Heart right ventricle (tissue), 16 donors: Measurements from ENCODE around the gene OCIAD1. TPM values are rescaled to one million over a fixed set of nuclear protein-coding genes. Genes with fewer than 3 reads are reported as not detected.

Experiments used
- ATAC-seq, 8 donors: fragments of 200-7000 bp; cut with Tn5 transposase; one replicate each; pipeline ENCODE4 v1.9.1; 2020; ENCODE audit warnings: mild to moderate bottlenecking in 8 of 8, moderate library complexity in 8 of 8, moderate number of reproducible peaks in 1 of 8
- DNase-seq, 2 donors: peaks; one replicate each; pipeline ENCODE4 v3.0.0-alpha.2; 2020
- H3K27ac ChIP-seq, 10 donors: fragments of 200-600 bp; sonication (generic) in 2 of 10; one replicate each; pipeline versions ENCODE4 v1.5.0 to v1.8.0; 2020 to 2022; ENCODE audit warnings: mild to moderate bottlenecking in 3 of 10
- H3K27me3 ChIP-seq, 7 donors: fragments of 200-600 bp; one replicate each; pipeline ENCODE4 v1.8.0; 2021 to 2022; ENCODE audit warnings: mild to moderate bottlenecking in 2 of 7
- H3K36me3 ChIP-seq, 9 donors: fragments of 200-600 bp; sonication (generic) in 1 of 9; one replicate each; pipeline versions ENCODE4 v1.5.0 to v1.8.0; 2020 to 2022; ENCODE audit warnings: mild to moderate bottlenecking in 2 of 9
- H3K4me1 ChIP-seq, 9 donors: fragments of 200-600 bp; sonication (generic) in 1 of 9; one replicate each; pipeline versions ENCODE4 v1.5.0 to v1.8.0; 2020 to 2022; ENCODE audit warnings: mild to moderate bottlenecking in 4 of 9
- H3K4me3 ChIP-seq, 10 donors: fragments of 200-600 bp; sonication (generic) in 2 of 10; one replicate each; pipeline versions ENCODE4 v1.5.0 to v1.8.0; 2020 to 2022; ENCODE audit warnings: mild to moderate bottlenecking in 7 of 10, moderate library complexity in 2 of 10
- H3K9me3 ChIP-seq, 11 donors: fragments of 200-600 bp in 10 of 11; sonication (generic) in 2 of 11; one replicate each; pipeline versions ENCODE4 v1.5.0 to v1.8.0; 2013 to 2022; ENCODE audit warnings: mild to moderate bottlenecking in 2 of 11, control low read depth in 1 of 11, moderate library complexity in 1 of 11
- CTCF ChIP-seq, 9 donors: fragments of 200-600 bp; sonication (generic) in 2 of 9; IDR thresholded peaks; one replicate each; pipeline versions ENCODE4 v1.5.0 to v1.8.0; 2021 to 2022; ENCODE audit warnings: antibody characterized with exemption in 9 of 9, mild to moderate bottlenecking in 5 of 9, moderate library complexity in 1 of 9
- WGBS, 2 donors: extraction: QIAGEN DNeasy Blood & Tissue Kit; methylation state at CpG; one replicate each; pipeline ENCODE4 v1.1.7; 2013; ENCODE audit warnings: inconsistent platforms in 1 of 2; 5-methylcytosine and 5-hydroxymethylcytosine counted together
- intact Hi-C, 10 donors: fragments of 100-400 bp; cut with DNase I; formaldehyde crosslinking; loops; one replicate each; pipeline versions ENCODE4 v1.11.1 to v1.14.2; 2022
- polyA plus RNA-seq, 2 donors: library from polyadenylated mRNA; stranded (reverse); fragments of 200-250 nt; gene quantifications; one replicate each; pipeline ENCODE4 v1.2.3, GENCODE V29; 2013
- total RNA-seq, 10 donors: library from RNA; stranded (reverse); fragmentation: NEBNext Ultra II Directional in 3 of 10; extraction: Animal tissue kit (Norgen Biotek cat#: 25700) in 3 of 10; gene quantifications; one replicate each; pipeline versions ENCODE4 v1.2.1 to v1.2.4, GENCODE V29; 2021 to 2023
- donor health status: Arrhythmogenic right ventricular cardiomyopathy.
- donor health status: ischemic (EF 13 %, LVEDD 7.1; RV severe dilation, severe dysfunction).
- donor health status: healthy with polysubstance abuse.
- donor health status: DM: no; HTN: yes; CAD: no.
- donor health status: DM: no; HTN: no; CAD: no.
- donor health status: ischemic (EF 25% LVEDD 6.9; RV normal size, moderate dysfunction).
- donor health status: ischemic (EF 25% LVEDD 5.7; RV mildly dilated, moderate dysfunction).
- donor health status: healthy.
- donor health status: DM: yes; HTN: yes; CAD: no.
- donor health status: Ischemic cardiomyopathy.
- donor health status: ischemic (EF 35%, LVEDD 5.7; RV mildly dilated, moderate dysfunction).
- donor health status: nonischemic (EF 11% LVEDD 7.7; RV severe dilation, severe dysfunction).
- donor health status: DM: yes; HTN: yes; CAD: no.
- donor health status: PGD.
- donor health status: ischemic (EF 29% LVEDD 5.4; RV normal size, mild dysfunction).
- donor health status: nonischemic (EF 23%, LVEDD 6.1; RV moderate dilation, normal function).

Gene OCIAD1
- total and polyA plus RNA-seq, 12 donors = 106 to 183 (median 156) TPM

- ATAC-seq (no peak), DNase-seq (no peak)
- no peak for TF ChIP-seq CTCF (IDR thresholded peaks at IDR 0.05)
- Histone ChIP-seq H3K27ac (no peak overlapping the region), H3K27me3 (no peaks in the 10 kb centered on the region), H3K9me3 (no peaks in the 10 kb centered on the region), H3K36me3 (no peaks in the 10 kb centered on the region), H3K4me3 (no peak overlapping the region), H3K4me1 (peaks cover 0 to 2% (median 0%) of the 10 kb centered on the region in 9 donors)
- intact Hi-C loops = loop anchor here in 2 of 10 donors (10.0 kb wide), 2 partner anchors 48 to 178 kb away; partner anchors contain the start of gene OCIAD1 (in 1 of the 2)
- 71 to 82% methylated on average over 1 of the region's 1 CpG for WGBS, 2 donors
Observed at GRCh38 chr4:48787056-48787455, 43.8 kb upstream of the OCIAD1 start.

GRCh38 chr4:48790561-48790960 lies 40.3 kb upstream of the OCIAD1 start:
- no peak overlapping the region for H3K4me3 ChIP-seq
- H3K27ac ChIP-seq = no peak overlapping the region
- no peaks in the 10 kb centered on the region for H3K36me3 ChIP-seq
- peaks cover 0 to 11% (median 0%) of the 10 kb centered on the region in 9 donors for H3K4me1 ChIP-seq
- intact Hi-C loops = no loop called here
- no peak for TF ChIP-seq CTCF (IDR thresholded peaks at IDR 0.05)
- ATAC-seq (no peak), DNase-seq (no peak)
- no peaks in the 10 kb centered on the region for H3K9me3 ChIP-seq
- H3K27me3 ChIP-seq = no peaks in the 10 kb centered on the region

- Histone ChIP-seq H3K36me3 (no peaks in the 10 kb centered on the region), H3K9me3 (no peaks in the 10 kb centered on the region), H3K4me1 (peaks cover 0 to 11% (median 0%) of the 10 kb centered on the region in 9 donors), H3K27ac (no peak overlapping the region), H3K4me3 (no peak overlapping the region), H3K27me3 (no peaks in the 10 kb centered on the region)
- no peak for DNase-seq
- no peak for TF ChIP-seq CTCF (IDR thresholded peaks at IDR 0.05)
- intact Hi-C loops = no loop called here
- no peak for ATAC-seq
Observed at GRCh38 chr4:48791313-48791712, 39.6 kb upstream of the OCIAD1 start.

GRCh38 chr4:48792348-48793006 lies 38.4 kb upstream of the OCIAD1 start:
- Histone ChIP-seq H3K27ac (no peak overlapping the region), H3K9me3 (no peaks in the 10 kb centered on the region), H3K36me3 (no peaks in the 10 kb centered on the region), H3K4me3 (no peak overlapping the region), H3K27me3 (no peaks in the 10 kb centered on the region), H3K4me1 (peaks cover 0 to 11% (median 0%) of the 10 kb centered on the region in 9 donors)
- ATAC-seq = peak in 3 of 8 donors; percentile 30 to 68 (median 42)
- no peak for DNase-seq
- intact Hi-C loops = no loop called here
- WGBS, 2 donors = 70 to 72% methylated on average over 5 of the region's 5 CpGs
- TF ChIP-seq CTCF (IDR thresholded peaks at IDR 0.05) = no peak
